Caco-2 (cell line): ENCODE measurements around the gene BTBD6. TPM values are rescaled to one million over a fixed set of nuclear protein-coding genes. Genes with fewer than 3 reads are reported as not detected.

Source experiments
- BruUV-seq: library from RNA; stranded (reverse); fragments of 400-500 nt; replicated peaks from 2 replicates; lab custom pipeline; 2021; lab: Mats Ljungman, UMichigan
- CTCF ChIA-PET: fragments of 300-600 bp; sonication (Branson Sonifier 250); formaldehyde crosslinking; loops from one replicate; lab custom pipeline; 2022; ENCODE audit warnings: antibody characterized with exemption; lab: Charles Lee
- POLR2A ChIA-PET: fragments of 300-600 bp; sonication (Branson Sonifier 250); formaldehyde crosslinking; loops from one replicate; lab custom pipeline; 2022; ENCODE audit warnings: antibody characterized with exemption; lab: Charles Lee
- DNase-seq, 2 experiments: peaks; one replicate each; pipeline versions ENCODE4 v3.0.0 to v3.0.0-alpha.2; 2020 to 2022
- H3K27me3 ChIP-seq: replicated peaks from 2 replicates; pipeline ENCODE4 v1.6.0; 2011; ENCODE audit warnings: low read length; ENCODE audit not compliant: control insufficient read depth, insufficient read depth
- H3K36me3 ChIP-seq: 2 replicates; pipeline ENCODE4 v1.5.1; 2011; ENCODE audit warnings: low read length; ENCODE audit not compliant: control insufficient read depth, insufficient read depth
- H3K4me1 ChIP-seq: fragments of 250-450 bp; sonication (Bioruptor Pico); 2 replicates; pipeline ENCODE4 v1.5.1; 2020; ENCODE audit warnings: mild to moderate bottlenecking
- H3K4me3 ChIP-seq: 2 replicates; pipeline ENCODE4 v1.5.1; 2011; ENCODE audit warnings: low read depth, mild to moderate bottlenecking, control low read depth, low read length
- H3K9me3 ChIP-seq: fragments of 250-450 bp; sonication (Bioruptor Pico); 2 replicates; pipeline ENCODE4 v1.5.1; 2020; ENCODE audit warnings: mild to moderate bottlenecking, moderate library complexity
- H3K27ac Mint-ChIP-seq: one replicate; pipeline ENCODE4 v1.8.0; 2022; ENCODE audit warnings: mixed read lengths; ENCODE audit not compliant: unreplicated experiment
- H3K27me3 Mint-ChIP-seq: one replicate; pipeline ENCODE4 v1.8.0; 2022; ENCODE audit warnings: mixed read lengths; ENCODE audit not compliant: insufficient read depth, unreplicated experiment
- H3K36me3 Mint-ChIP-seq: one replicate; pipeline ENCODE4 v1.8.0; 2022; ENCODE audit warnings: mild to moderate bottlenecking, mixed read lengths; ENCODE audit not compliant: insufficient read depth, unreplicated experiment
- H3K4me1 Mint-ChIP-seq: one replicate; pipeline ENCODE4 v1.8.0; 2022; ENCODE audit warnings: low read depth, mixed read lengths; ENCODE audit not compliant: unreplicated experiment
- H3K4me3 Mint-ChIP-seq: one replicate; pipeline ENCODE4 v1.8.0; 2022; ENCODE audit warnings: mild to moderate bottlenecking, moderate library complexity, mixed read lengths; ENCODE audit not compliant: unreplicated experiment
- H3K9me3 Mint-ChIP-seq: one replicate; pipeline ENCODE4 v1.8.0; 2022; ENCODE audit warnings: mixed read lengths; ENCODE audit not compliant: unreplicated experiment
- intact Hi-C: fragments of 100-400 bp; cut with micrococcal nuclease; formaldehyde crosslinking; loops from one replicate; pipeline ENCODE4 v1.10.0; 2022; ENCODE audit not compliant: unreplicated experiment
- total RNA-seq: library from RNA; stranded (reverse); gene quantifications from 2 replicates; pipeline ENCODE4 v1.2.3, GENCODE V29; 2022
- TF ChIP-seq, protein P1 (sequence below), 2 experiments: fragments of 200-600 bp in 1 of 2; IDR thresholded peaks; 1 replicate in 1 of 2; 2 replicates in 1 of 2; pipeline versions ENCODE4 v1.5.1 to v1.8.0; 2011 to 2022; ENCODE audit warnings: antibody characterized with exemption in 1 of 2, control low read depth in 1 of 2, inconsistent platforms in 1 of 2, low read depth in 1 of 2, low read length in 1 of 2, mild to moderate bottlenecking in 1 of 2, moderate library complexity in 1 of 2; ENCODE audit not compliant: insufficient read depth in 1 of 2, severe bottlenecking in 1 of 2, unreplicated experiment in 1 of 2

Gene BTBD6
- total RNA-seq, 1 experiment from 2014 or later = 25.3 TPM

DNA sequence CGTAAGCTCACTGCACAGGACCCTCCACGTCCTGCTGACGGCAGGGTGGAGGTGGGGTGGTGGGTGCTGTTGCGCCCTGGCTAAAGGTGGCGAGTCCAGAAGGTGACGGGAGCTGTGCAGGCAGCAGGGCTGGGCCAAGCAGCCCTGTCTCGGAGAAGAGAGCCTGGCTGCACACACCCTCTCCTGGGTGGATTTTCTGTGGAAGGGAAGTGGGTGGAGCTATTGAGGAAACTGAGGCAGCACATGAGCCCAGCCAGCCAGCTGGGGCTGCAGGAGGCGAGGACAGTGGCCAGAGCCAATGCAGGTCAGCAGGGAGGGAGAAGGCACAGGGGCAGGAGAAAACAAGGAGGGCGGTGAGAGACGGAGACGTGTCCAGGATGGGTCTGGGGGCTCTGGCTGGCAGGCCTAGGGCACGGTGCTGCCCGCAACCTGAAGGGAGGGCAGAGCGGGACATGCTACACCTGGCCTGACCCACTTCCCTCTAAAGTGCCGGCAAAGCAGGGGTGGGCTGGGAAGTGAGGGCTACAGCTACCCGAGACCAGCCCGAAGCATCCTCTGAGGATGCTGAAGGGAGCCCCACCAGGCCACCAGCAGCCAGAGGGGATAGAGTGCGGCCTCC, 20.5 kb downstream of the BTBD6 start:
- intact Hi-C loops = no loop called here
- no peak overlapping the region for H3K27ac Mint-ChIP-seq

DNA sequence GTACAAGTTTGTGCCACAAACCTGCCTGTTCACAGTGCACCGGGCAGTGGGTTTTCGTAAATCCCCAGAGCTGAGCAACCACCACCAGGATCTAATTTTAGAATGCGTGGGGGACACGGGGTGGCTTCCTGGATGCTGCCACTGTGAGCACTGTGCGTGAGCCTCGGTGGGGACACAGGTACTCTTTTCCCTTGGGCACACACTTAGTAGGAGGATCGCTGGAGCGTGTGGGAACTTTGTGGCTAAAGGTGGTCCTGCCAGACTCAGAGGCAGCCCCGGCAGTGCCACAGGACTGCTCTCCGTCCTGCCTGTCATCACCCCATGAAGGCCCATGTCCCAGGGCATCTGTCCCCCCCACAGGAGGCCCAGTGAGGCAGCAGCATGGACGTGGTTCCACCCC, 21.1 kb downstream of the BTBD6 start:
- peaks cover 5% of the 10 kb centered on the region for H3K36me3 Mint-ChIP-seq
- ChIA-PET CTCF (no interaction called here), POLR2A (no interaction called here)
- no peaks in the 10 kb centered on the region for H3K4me1 Mint-ChIP-seq
- H3K4me3 ChIP-seq = no peak overlapping the region
- no peaks in the 10 kb centered on the region for H3K27me3 ChIP-seq
- no peak overlapping the region for H3K27ac Mint-ChIP-seq
- H3K36me3 ChIP-seq = no peaks in the 10 kb centered on the region
- DNase-seq = no peak
- H3K27me3 Mint-ChIP-seq = no peaks in the 10 kb centered on the region
- TF ChIP-seq, protein P1, sequence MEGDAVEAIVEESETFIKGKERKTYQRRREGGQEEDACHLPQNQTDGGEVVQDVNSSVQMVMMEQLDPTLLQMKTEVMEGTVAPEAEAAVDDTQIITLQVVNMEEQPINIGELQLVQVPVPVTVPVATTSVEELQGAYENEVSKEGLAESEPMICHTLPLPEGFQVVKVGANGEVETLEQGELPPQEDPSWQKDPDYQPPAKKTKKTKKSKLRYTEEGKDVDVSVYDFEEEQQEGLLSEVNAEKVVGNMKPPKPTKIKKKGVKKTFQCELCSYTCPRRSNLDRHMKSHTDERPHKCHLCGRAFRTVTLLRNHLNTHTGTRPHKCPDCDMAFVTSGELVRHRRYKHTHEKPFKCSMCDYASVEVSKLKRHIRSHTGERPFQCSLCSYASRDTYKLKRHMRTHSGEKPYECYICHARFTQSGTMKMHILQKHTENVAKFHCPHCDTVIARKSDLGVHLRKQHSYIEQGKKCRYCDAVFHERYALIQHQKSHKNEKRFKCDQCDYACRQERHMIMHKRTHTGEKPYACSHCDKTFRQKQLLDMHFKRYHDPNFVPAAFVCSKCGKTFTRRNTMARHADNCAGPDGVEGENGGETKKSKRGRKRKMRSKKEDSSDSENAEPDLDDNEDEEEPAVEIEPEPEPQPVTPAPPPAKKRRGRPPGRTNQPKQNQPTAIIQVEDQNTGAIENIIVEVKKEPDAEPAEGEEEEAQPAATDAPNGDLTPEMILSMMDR (IDR thresholded peaks at IDR 0.05; ENCODE audit: insufficient read depth in 1 of 2, low read depth in 1 of 2, low read length in 1 of 2, severe bottlenecking in 1 of 2, unreplicated experiment in 1 of 2) = no peak
- no peaks in the 10 kb centered on the region for H3K9me3 Mint-ChIP-seq
- intact Hi-C loops = no loop called here
- BruUV-seq = no TSS peak
- no peaks in the 10 kb centered on the region for H3K9me3 ChIP-seq
- H3K4me1 ChIP-seq = no peaks in the 10 kb centered on the region
- H3K4me3 Mint-ChIP-seq = no peak overlapping the region

More for the DNA sequence above, 20.5 kb downstream of the BTBD6 start:
- Mint-ChIP-seq H3K4me1 (no peaks in the 10 kb centered on the region), H3K9me3 (no peaks in the 10 kb centered on the region), H3K27me3 (no peaks in the 10 kb centered on the region), H3K4me3 (no peak overlapping the region), H3K36me3 (peaks cover 8% of the 10 kb centered on the region)
- DNase-seq = no peak
- Histone ChIP-seq H3K36me3 (no peaks in the 10 kb centered on the region), H3K4me3 (no peak overlapping the region), H3K4me1 (no peaks in the 10 kb centered on the region), H3K27me3 (no peaks in the 10 kb centered on the region), H3K9me3 (no peaks in the 10 kb centered on the region)
- BruUV-seq = no TSS peak
- ChIA-PET CTCF (no interaction called here), POLR2A (no interaction called here)
- TF ChIP-seq, protein P1 (IDR thresholded peaks at IDR 0.05; ENCODE audit: insufficient read depth in 1 of 2, low read depth in 1 of 2, low read length in 1 of 2, severe bottlenecking in 1 of 2, unreplicated experiment in 1 of 2) = no peak

DNA sequence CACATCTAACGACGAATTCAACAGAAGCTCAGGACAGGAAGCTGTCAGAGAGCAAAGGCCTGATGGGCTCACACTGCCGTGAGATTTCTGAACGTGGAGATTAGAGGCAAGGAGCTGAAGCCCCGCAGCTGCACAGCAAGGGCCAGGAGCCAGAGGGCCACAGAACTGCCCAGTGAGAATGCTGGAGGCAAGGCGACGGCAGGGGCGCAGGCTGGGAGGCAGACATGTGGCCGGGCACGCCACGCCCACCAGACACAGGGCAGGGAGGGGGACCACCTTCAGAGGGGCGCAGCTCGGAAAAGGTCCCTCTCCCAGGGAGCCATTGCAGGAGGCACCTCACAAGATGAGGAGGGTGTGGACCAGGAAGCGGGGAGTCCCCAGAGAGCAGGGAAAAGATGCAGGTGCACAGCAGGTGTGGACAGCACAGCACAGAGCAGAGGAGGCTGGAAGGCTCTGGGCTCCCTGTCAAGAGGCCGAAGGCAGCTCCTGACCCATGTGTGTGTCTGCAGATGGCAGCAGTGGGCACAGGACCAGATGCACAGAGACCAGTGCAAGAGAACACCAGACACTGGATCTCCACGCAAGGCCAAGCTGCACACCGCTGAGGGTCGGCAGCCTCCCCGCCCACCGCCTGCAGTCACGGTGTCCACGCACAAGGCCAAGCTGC, 23.0 kb downstream of the BTBD6 start:
- BruUV-seq = no TSS peak
- intact Hi-C loops = no loop called here
- no peak overlapping the region for H3K4me3 ChIP-seq
- H3K9me3 ChIP-seq = no peaks in the 10 kb centered on the region
- H3K36me3 Mint-ChIP-seq = peaks cover 5% of the 10 kb centered on the region
- TF ChIP-seq, protein P1 (IDR thresholded peaks at IDR 0.05; ENCODE audit: insufficient read depth in 1 of 2, low read depth in 1 of 2, low read length in 1 of 2, severe bottlenecking in 1 of 2, unreplicated experiment in 1 of 2) = no peak
- H3K4me3 Mint-ChIP-seq = no peak overlapping the region
- H3K9me3 Mint-ChIP-seq = no peaks in the 10 kb centered on the region
- ChIA-PET CTCF (interaction anchor here (0.8 kb wide), 1 partner anchor 63 kb away, joined by 4 read pairs; no protein-coding TSS in a partner anchor), POLR2A (no interaction called here)
- H3K27ac Mint-ChIP-seq = no peak overlapping the region
- no peaks in the 10 kb centered on the region for H3K27me3 Mint-ChIP-seq
- no peak for DNase-seq
- no peaks in the 10 kb centered on the region for H3K36me3 ChIP-seq
- no peaks in the 10 kb centered on the region for H3K27me3 ChIP-seq
- H3K4me1 ChIP-seq = no peaks in the 10 kb centered on the region
- no peaks in the 10 kb centered on the region for H3K4me1 Mint-ChIP-seq
